Activated CD8-positive, alpha-beta T cell treated with anti-CD3 and anti-CD28 coated beads for 36 hours (primary cell): ENCODE data around the gene POU2F2. TPM values are rescaled to one million over a fixed set of nuclear protein-coding genes. Genes with fewer than 3 reads are reported as not detected.

Experiments
- ATAC-seq: fragments of 200-7000 bp; cut with Tn5 transposase; one replicate; pipeline ENCODE4 v1.10.0; 2021; ENCODE audit warnings: mild to moderate bottlenecking, moderate library complexity
- CTCF ChIA-PET: fragments of 350-600 bp; sonication (Branson Sonifier 250); formaldehyde crosslinking; loops from one replicate; lab custom pipeline; 2021; ENCODE audit warnings: antibody characterized with exemption; lab: Charles Lee
- POLR2A ChIA-PET: fragments of 350-600 bp; sonication (Branson Sonifier 250); formaldehyde crosslinking; loops from one replicate; lab custom pipeline; 2021; ENCODE audit warnings: antibody characterized with exemption; lab: Charles Lee
- DNase-seq: peaks from one replicate; pipeline ENCODE4 v3.0.0-alpha.2; 2020
- H3K27ac Mint-ChIP-seq: one replicate; pipeline ENCODE4 v1.8.0; 2021; ENCODE audit warnings: mild to moderate bottlenecking, mixed read lengths
- H3K27me3 Mint-ChIP-seq: one replicate; pipeline ENCODE4 v1.8.0; 2021; ENCODE audit warnings: mixed read lengths
- H3K36me3 Mint-ChIP-seq: one replicate; pipeline ENCODE4 v1.8.0; 2021; ENCODE audit warnings: low read depth, mixed read lengths
- H3K4me1 Mint-ChIP-seq: one replicate; pipeline ENCODE4 v1.8.0; 2021; ENCODE audit warnings: low read depth, mixed read lengths
- H3K4me3 Mint-ChIP-seq: one replicate; pipeline ENCODE4 v1.8.0; 2021; ENCODE audit warnings: mild to moderate bottlenecking, moderate library complexity, mixed read lengths
- H3K9me3 Mint-ChIP-seq: one replicate; pipeline ENCODE4 v1.8.0; 2021; ENCODE audit warnings: mixed read lengths
- intact Hi-C: fragments of 100-400 bp; cut with micrococcal nuclease; formaldehyde crosslinking; loops from one replicate; pipeline ENCODE4 v1.10.0; 2022
- total RNA-seq, 2 experiments: library from RNA; stranded (reverse); gene quantifications; one replicate each; pipeline ENCODE4 v1.2.3, GENCODE V29; 2021
- TF ChIP-seq, protein P1 (sequence below): fragments of 200-600 bp; IDR thresholded peaks from one replicate; pipeline ENCODE4 v1.8.0; 2022; ENCODE audit warnings: antibody characterized with exemption, mild to moderate bottlenecking

POU2F2 gene
- total RNA-seq, 2 experiments from 2014 or later: 37.7 to 40.7 TPM

DNA sequence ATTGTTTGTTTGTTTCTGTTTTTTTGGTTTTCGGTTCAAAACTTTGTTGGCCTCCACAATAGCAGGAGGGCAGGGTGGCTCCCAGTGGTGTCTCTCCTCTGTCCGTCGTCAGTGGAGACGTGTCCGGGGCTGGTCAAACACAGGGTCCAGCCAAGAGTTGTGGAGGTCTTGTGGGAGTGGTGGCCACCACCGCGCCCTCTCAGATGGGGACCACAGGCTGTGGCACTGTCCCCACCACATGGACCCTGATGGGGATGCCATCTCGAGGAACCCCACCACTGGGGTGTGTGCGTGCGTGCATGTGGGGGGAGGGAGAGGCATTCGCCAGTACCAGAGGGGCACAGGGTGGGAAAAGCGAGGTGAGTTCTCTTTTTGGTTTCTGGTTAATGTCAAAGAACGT is 42.5 kb downstream of the POU2F2 start:
- no peak for ATAC-seq
- no peak for DNase-seq
- TF ChIP-seq, protein P1, sequence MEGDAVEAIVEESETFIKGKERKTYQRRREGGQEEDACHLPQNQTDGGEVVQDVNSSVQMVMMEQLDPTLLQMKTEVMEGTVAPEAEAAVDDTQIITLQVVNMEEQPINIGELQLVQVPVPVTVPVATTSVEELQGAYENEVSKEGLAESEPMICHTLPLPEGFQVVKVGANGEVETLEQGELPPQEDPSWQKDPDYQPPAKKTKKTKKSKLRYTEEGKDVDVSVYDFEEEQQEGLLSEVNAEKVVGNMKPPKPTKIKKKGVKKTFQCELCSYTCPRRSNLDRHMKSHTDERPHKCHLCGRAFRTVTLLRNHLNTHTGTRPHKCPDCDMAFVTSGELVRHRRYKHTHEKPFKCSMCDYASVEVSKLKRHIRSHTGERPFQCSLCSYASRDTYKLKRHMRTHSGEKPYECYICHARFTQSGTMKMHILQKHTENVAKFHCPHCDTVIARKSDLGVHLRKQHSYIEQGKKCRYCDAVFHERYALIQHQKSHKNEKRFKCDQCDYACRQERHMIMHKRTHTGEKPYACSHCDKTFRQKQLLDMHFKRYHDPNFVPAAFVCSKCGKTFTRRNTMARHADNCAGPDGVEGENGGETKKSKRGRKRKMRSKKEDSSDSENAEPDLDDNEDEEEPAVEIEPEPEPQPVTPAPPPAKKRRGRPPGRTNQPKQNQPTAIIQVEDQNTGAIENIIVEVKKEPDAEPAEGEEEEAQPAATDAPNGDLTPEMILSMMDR: no peak
- no peak overlapping the region for H3K27ac Mint-ChIP-seq
- ChIA-PET CTCF (no interaction called here), POLR2A (no interaction called here)
- intact Hi-C loops: no loop called here
- peaks cover 22% of the 10 kb centered on the region for H3K36me3 Mint-ChIP-seq
- H3K27me3 Mint-ChIP-seq: no peaks in the 10 kb centered on the region
- peaks cover 28% of the 10 kb centered on the region for H3K4me1 Mint-ChIP-seq
- H3K9me3 Mint-ChIP-seq: no peaks in the 10 kb centered on the region
- no peak overlapping the region for H3K4me3 Mint-ChIP-seq

GRCh38 chr19:42089191-42089750 is 43.0 kb downstream of the POU2F2 start:
- intact Hi-C loops: no loop called here
- Mint-ChIP-seq H3K4me1 (peaks cover 28% of the 10 kb centered on the region), H3K9me3 (no peaks in the 10 kb centered on the region), H3K27ac (no peak overlapping the region), H3K27me3 (no peaks in the 10 kb centered on the region), H3K36me3 (peaks cover 18% of the 10 kb centered on the region), H3K4me3 (no peak overlapping the region)
- ATAC-seq (no peak), DNase-seq (no peak)
- TF ChIP-seq, protein P1: no peak
- CTCF ChIA-PET: no interaction called here
- POLR2A ChIA-PET: no interaction called here

- intact Hi-C loops: no loop called here
- CTCF ChIA-PET: no interaction called here
- no peak for DNase-seq
- POLR2A ChIA-PET: no interaction called here
- H3K4me1 Mint-ChIP-seq: peaks cover 28% of the 10 kb centered on the region
- no peaks in the 10 kb centered on the region for H3K27me3 Mint-ChIP-seq
- no peaks in the 10 kb centered on the region for H3K9me3 Mint-ChIP-seq
- H3K36me3 Mint-ChIP-seq: peaks cover 16% of the 10 kb centered on the region
- TF ChIP-seq, protein P1: no peak
- no peak overlapping the region for H3K4me3 Mint-ChIP-seq
- ATAC-seq: no peak
- no peak overlapping the region for H3K27ac Mint-ChIP-seq
These were observed 43.6 kb downstream of the POU2F2 start for GRCh38 chr19:42088471-42089190.

GRCh38 chr19:42086770-42087550 is 45.3 kb downstream of the POU2F2 start:
- H3K36me3 Mint-ChIP-seq: peaks cover 14% of the 10 kb centered on the region
- H3K27me3 Mint-ChIP-seq: no peaks in the 10 kb centered on the region
- peaks cover 26% of the 10 kb centered on the region for H3K4me1 Mint-ChIP-seq
- intact Hi-C loops: no loop called here
- POLR2A ChIA-PET: no interaction called here
- CTCF ChIA-PET: no interaction called here
- DNase-seq (no peak), ATAC-seq (no peak)
- H3K27ac Mint-ChIP-seq: no peak overlapping the region
- H3K4me3 Mint-ChIP-seq: no peak overlapping the region
- TF ChIP-seq, protein P1: no peak
- no peaks in the 10 kb centered on the region for H3K9me3 Mint-ChIP-seq
